OCI-LY1 (cell line): ENCODE measurements around the gene MAD1L1.

ENCODE experiments used
- H2AFZ ChIP-seq: fragments of 200-600 bp; sonication (generic), shearing (Covaris generic); 2 replicates; pipeline ENCODE4 v1.6.0; 2014; ENCODE audit warnings: antibody characterized with exemption, mild to moderate bottlenecking, low read length
- H3F3A ChIP-seq: fragments of 200-600 bp; sonication (generic), shearing (Covaris generic); 2 replicates; pipeline ENCODE4 v1.6.0; 2014; ENCODE audit warnings: mild to moderate bottlenecking, antibody characterized with exemption, low read length, moderate library complexity; ENCODE audit not compliant: insufficient read depth
- H3K27ac ChIP-seq: fragments of 200-600 bp; sonication (generic); 2 replicates; pipeline ENCODE4 v1.5.1; 2014; ENCODE audit warnings: low read length, mixed run types, mild to moderate bottlenecking, low read depth; ENCODE audit not compliant: poor library complexity, severe bottlenecking
- H3K27me3 ChIP-seq: fragments of 200-600 bp; sonication (generic); 2 replicates; pipeline ENCODE4 v1.6.0; 2014; ENCODE audit warnings: antibody characterized with exemption, mild to moderate bottlenecking, low read length, moderate library complexity; ENCODE audit not compliant: insufficient read depth
- H3K36me3 ChIP-seq: fragments of 200-600 bp; sonication (generic); 2 replicates; pipeline ENCODE4 v1.6.1; 2014; ENCODE audit warnings: mild to moderate bottlenecking, antibody characterized with exemption, low read length, moderate library complexity, mixed read lengths; ENCODE audit not compliant: insufficient read depth
- H3K4me1 ChIP-seq: fragments of 200-600 bp; sonication (generic); 2 replicates; pipeline ENCODE4 v1.5.1; 2014; ENCODE audit warnings: mild to moderate bottlenecking, low read length, moderate library complexity; ENCODE audit not compliant: insufficient read depth, severe bottlenecking
- H3K4me2 ChIP-seq: fragments of 200-600 bp; sonication (generic), shearing (Covaris generic); 2 replicates; pipeline ENCODE4 v1.6.1; 2014; ENCODE audit warnings: low read length
- H3K4me3 ChIP-seq: fragments of 200-600 bp; sonication (generic); 2 replicates; pipeline ENCODE4 v1.5.1; 2014; ENCODE audit warnings: low read length, low read depth, mild to moderate bottlenecking, mixed read lengths; ENCODE audit not compliant: poor library complexity, severe bottlenecking
- H3K79me2 ChIP-seq: fragments of 200-600 bp; shearing (Covaris generic); 2 replicates; pipeline ENCODE4 v1.6.1; 2016; ENCODE audit warnings: mixed run types, low read length, mixed read lengths; ENCODE audit not compliant: insufficient read depth
- H3K9ac ChIP-seq: fragments of 200-600 bp; sonication (generic), shearing (Covaris generic); 2 replicates; pipeline ENCODE4 v1.6.1; 2014; ENCODE audit warnings: mild to moderate bottlenecking, low read length, mixed read lengths
- H3K9me2 ChIP-seq: fragments of 200-600 bp; sonication (generic), shearing (Covaris generic); 2 replicates; pipeline ENCODE4 v1.6.1; 2014; ENCODE audit warnings: low read depth, mild to moderate bottlenecking, low read length, mixed read lengths
- H3K9me3 ChIP-seq: fragments of 200-600 bp; shearing (Covaris generic); 2 replicates; pipeline ENCODE4 v1.6.1; 2014; ENCODE audit warnings: low read length, mixed read lengths
- H4K20me1 ChIP-seq: fragments of 200-600 bp; sonication (generic), shearing (Covaris generic); 2 replicates; pipeline ENCODE4 v1.6.0; 2016; ENCODE audit warnings: mild to moderate bottlenecking, low read length; ENCODE audit not compliant: insufficient read depth
- EZH2 ChIP-seq: fragments of 200-600 bp; sonication (generic), shearing (Covaris generic); IDR thresholded peaks from 2 replicates; pipeline ENCODE4 v1.8.0; 2017; ENCODE audit warnings: borderline replicate concordance, mixed run types, mild to moderate bottlenecking, antibody characterized with exemption, low read length, moderate library complexity, mixed read lengths
- TF ChIP-seq, protein P1 (sequence below): fragments of 200-600 bp; sonication (generic), shearing (Covaris generic); IDR thresholded peaks from 2 replicates; pipeline ENCODE4 v1.5.1; 2017; ENCODE audit warnings: mild to moderate bottlenecking, antibody characterized with exemption, low read length, moderate library complexity, mixed read lengths

MAD1L1 gene

DNA sequence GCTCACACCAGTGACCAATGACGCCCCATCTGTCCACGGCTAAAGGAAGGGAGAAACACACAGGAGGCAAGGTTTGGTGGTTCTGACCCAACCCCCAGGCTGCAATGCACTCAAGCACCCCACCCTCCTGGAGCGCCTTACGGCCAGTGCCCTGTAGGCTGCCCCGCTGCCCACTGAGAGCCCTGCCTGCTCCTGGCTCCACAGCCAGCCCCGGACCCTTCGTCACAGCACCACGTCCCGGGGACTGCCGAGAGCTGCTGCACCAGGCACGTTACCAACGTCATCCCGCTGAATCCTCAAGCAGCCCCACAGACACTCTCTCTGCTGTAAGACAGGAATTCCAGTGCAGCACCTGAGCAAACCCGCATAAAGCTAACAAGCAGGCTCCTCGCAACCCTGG is 87.8 kb downstream of the MAD1L1 start:
- Histone ChIP-seq H3K36me3 (peaks cover 36% of the 10 kb centered on the region; the same call in 1 of the 2 replicates), H2AFZ (no peak overlapping the region), H3K27ac (no peak overlapping the region), H3K4me1 (no peaks in the 10 kb centered on the region), H3F3A (no peaks in the 10 kb centered on the region), H3K9ac (no peak overlapping the region), H3K79me2 (no peaks in the 10 kb centered on the region), H3K4me2 (no peak overlapping the region), H4K20me1 (no peaks in the 10 kb centered on the region), H3K4me3 (no peak overlapping the region), H3K27me3 (no peaks in the 10 kb centered on the region), H3K9me3 (no peaks in the 10 kb centered on the region), H3K9me2 (no peaks in the 10 kb centered on the region)
- TF ChIP-seq, protein P1, sequence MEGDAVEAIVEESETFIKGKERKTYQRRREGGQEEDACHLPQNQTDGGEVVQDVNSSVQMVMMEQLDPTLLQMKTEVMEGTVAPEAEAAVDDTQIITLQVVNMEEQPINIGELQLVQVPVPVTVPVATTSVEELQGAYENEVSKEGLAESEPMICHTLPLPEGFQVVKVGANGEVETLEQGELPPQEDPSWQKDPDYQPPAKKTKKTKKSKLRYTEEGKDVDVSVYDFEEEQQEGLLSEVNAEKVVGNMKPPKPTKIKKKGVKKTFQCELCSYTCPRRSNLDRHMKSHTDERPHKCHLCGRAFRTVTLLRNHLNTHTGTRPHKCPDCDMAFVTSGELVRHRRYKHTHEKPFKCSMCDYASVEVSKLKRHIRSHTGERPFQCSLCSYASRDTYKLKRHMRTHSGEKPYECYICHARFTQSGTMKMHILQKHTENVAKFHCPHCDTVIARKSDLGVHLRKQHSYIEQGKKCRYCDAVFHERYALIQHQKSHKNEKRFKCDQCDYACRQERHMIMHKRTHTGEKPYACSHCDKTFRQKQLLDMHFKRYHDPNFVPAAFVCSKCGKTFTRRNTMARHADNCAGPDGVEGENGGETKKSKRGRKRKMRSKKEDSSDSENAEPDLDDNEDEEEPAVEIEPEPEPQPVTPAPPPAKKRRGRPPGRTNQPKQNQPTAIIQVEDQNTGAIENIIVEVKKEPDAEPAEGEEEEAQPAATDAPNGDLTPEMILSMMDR = no peak
- no peak for TF ChIP-seq EZH2

DNA sequence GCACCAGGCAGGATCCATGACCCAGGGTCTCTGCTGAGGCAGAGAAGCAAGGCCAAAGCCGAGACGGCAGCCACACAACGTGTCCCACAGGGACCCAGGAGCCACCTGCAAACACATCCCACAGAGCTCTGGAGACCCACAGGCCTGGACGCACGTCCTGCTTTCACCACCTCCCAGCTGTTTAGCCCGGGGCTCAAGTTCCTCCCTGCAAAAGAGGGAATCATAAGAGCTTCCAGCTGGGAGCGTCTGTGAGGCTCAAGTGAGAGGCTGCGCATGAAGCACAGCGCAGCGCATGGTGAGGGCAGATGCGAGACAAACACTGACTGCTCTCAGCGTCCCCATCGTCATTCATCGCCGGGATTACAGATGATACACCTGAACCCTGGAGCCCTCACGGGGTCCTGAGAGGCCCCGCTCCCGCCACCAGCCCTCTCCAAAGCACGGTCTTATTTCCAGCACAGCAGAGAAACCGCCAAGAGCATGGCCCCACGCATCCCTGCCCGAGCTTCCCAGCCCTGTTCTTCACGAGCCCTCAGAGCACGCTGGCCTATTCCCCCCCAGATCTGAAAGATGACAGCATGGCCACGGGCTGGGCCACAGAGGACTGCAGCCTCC is 88.7 kb downstream of the MAD1L1 start:
- no peaks in the 10 kb centered on the region for H3K9me2 ChIP-seq
- H3F3A ChIP-seq = no peaks in the 10 kb centered on the region
- no peaks in the 10 kb centered on the region for H3K79me2 ChIP-seq
- H3K27ac ChIP-seq = no peak overlapping the region
- TF ChIP-seq, protein P1 = no peak
- no peak for TF ChIP-seq EZH2
- no peaks in the 10 kb centered on the region for H4K20me1 ChIP-seq
- no peak overlapping the region for H3K4me2 ChIP-seq
- no peak overlapping the region for H2AFZ ChIP-seq
- H3K4me3 ChIP-seq = no peak overlapping the region
- no peak overlapping the region for H3K9ac ChIP-seq
- H3K36me3 ChIP-seq = peaks cover 36% of the 10 kb centered on the region; the same call in 1 of the 2 replicates
- no peaks in the 10 kb centered on the region for H3K9me3 ChIP-seq
- H3K4me1 ChIP-seq = peaks cover 4% of the 10 kb centered on the region
- no peaks in the 10 kb centered on the region for H3K27me3 ChIP-seq

DNA sequence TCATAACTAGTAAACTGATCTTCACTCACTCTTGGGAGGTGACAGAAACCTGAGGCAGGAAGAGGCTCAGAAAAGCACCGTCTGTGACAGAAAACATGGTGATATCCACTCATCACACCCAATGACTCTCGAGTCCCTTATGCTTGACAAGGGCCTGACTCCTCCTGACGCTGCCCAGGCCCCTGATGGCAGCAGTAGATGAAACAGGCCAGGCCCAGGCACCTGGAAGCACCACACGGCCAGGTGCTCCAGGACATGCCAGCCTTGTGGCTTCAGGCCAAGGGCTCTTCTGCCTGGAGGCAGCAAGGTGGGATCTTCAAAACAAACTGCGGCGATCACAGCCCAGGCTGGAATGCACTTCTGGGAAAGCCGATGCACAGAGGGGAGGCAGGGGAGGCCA is 89.3 kb downstream of the MAD1L1 start:
- H3K9me3 ChIP-seq = no peaks in the 10 kb centered on the region

More for the DNA sequence above, 89.3 kb downstream of the MAD1L1 start:
- no peak overlapping the region for H2AFZ ChIP-seq
- H3K27me3 ChIP-seq = no peaks in the 10 kb centered on the region
- H3K79me2 ChIP-seq = no peaks in the 10 kb centered on the region
- H3F3A ChIP-seq = no peaks in the 10 kb centered on the region
- no peaks in the 10 kb centered on the region for H3K9me2 ChIP-seq
- no peak overlapping the region for H3K4me3 ChIP-seq
- H3K36me3 ChIP-seq = peaks cover 36% of the 10 kb centered on the region; the same call in 1 of the 2 replicates
- H3K4me1 ChIP-seq = peaks cover 11% of the 10 kb centered on the region
- no peaks in the 10 kb centered on the region for H4K20me1 ChIP-seq
- H3K4me2 ChIP-seq = no peak overlapping the region
- no peak overlapping the region for H3K9ac ChIP-seq
- H3K27ac ChIP-seq = no peak overlapping the region
- no peak for TF ChIP-seq EZH2
- TF ChIP-seq, protein P1 = no peak
